GM21360 (cell line): ENCODE data around the gene FAM181A.

ENCODE experiments used
- ATAC-seq: cut with Tn5 transposase; IDR thresholded peaks from one replicate; pipeline ENCODE4 v1.9.1; 2021; ENCODE audit warnings: mild to moderate bottlenecking, moderate library complexity; ENCODE audit not compliant: unreplicated experiment

The FAM181A gene

DNA sequence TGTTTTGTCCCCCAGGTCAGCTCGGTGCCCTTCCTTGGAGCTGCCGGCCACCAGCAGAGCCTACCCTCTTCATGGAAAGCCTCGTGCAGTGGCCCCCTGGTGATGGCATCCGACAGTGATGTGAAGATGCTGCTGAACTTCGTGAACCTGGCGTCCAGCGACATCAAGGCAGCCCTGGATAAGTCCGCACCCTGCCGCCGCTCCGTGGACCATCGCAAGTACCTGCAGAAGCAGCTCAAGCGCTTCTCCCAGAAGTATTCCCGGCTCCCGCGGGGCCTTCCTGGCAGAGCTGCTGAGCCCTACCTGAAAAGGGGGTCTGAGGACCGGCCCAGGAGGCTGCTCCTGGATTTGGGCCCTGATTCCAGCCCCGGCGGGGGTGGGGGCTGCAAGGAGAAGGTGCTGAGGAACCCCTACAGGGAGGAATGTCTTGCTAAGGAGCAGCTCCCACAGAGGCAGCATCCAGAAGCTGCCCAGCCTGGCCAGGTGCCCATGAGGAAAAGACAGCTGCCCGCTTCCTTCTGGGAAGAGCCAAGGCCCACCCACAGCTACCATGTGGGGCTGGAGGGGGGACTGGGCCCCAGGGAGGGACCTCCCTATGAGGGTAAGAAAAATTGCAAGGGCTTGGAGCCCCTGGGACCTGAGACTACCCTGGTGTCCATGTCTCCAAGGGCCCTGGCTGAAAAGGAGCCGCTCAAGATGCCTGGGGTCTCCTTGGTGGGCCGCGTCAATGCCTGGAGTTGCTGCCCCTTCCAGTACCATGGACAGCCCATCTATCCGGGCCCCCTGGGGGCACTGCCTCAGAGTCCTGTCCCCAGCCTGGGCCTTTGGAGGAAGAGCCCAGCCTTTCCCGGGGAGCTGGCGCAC lies 1.3 kb downstream of the FAM181A start:
- ATAC-seq, result no peak

DNA sequence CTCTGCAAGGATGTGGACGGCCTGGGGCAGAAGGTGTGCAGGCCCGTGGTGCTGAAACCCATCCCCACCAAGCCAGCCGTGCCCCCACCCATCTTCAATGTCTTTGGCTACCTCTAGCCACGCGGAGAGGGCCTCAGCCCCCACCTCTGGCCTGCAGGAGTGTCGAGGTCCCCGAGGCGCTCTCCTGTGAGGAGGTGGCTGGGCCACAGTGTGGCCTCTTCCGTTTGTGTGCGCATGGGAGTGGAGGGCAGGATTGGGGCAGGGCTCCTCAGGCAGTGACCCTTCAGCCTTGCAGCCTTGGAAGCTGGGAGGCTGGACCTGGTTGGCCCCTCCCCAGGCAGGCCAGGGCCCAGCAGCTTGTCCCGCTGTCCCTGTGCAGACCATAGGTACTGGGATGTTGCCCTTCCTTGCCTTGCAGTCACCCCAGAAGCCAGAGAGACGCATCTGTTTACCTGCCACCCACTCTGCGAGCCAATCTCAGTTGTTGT lies 1.9 kb downstream of the FAM181A start:
- no peak for ATAC-seq

DNA sequence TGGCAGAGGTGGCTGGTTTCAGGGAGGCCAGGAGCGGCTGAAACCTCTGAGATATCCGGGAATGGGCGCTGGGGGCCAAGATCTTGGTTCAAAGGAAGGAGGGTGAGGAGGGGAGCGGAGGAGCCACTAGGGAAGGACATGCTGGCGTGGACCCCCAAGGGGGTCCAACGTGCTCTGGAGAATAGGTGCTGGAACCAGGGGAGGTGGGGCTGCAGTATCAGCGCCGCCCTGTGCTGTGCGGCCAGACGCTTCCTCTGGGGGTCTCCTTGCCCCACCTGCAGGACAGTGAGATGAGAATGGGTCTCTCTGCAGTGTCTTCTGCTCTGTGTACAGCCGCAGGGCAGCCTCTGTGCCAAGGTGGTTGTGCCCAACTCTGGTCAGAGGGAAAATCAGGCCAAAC lies 2.5 kb downstream of the FAM181A start:
- ATAC-seq, result no peak

DNA sequence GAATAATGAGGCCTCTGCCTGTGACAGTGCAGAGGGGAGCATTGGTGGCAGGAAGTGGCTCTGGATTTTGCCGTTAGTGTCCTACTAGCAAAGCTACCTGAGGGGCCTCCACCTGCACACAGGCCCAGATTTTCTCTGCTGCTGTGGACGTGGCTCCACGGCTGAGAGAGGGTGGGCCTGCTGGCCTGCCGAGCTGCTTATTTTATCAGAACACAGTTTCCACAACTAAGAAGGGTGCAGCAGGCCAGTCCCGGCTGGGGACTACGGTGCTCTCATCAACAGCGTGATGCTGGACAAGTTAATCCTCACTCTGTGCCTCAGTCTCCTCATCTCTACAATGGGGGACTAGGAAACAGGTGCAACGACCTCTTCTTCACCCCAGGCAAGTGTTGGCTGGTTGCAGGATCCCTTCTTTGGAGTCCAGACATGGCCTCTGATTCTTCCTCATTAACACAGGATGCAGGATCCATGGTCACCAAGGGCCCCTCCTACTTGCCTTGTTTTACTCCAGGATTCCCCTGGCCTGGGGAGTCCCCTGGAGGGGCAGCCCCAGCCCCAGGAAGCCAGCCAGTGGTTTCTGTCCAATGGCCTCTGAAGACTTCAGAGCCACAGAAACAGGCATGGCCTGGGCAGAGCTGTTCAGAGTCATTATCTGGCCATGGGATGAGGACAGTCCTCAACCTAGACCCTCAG lies 3.3 kb downstream of the FAM181A start:
- no peak for ATAC-seq

DNA sequence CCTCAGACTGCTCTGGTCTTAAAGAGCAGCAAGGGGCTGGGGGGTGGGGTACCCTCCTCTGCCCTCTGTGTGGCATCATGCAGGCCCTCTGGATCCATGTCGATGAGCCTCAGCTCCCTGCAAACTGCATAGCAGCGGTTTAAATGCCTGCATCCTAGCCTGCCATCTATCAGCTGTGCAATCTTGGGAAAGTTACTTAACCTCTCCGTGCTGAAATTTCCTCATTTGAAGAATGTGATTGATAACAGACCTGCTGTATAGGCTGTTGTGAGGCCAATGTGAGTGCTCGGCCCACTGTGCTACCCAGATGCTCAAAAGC lies 3.8 kb downstream of the FAM181A start:
- no peak for ATAC-seq

DNA sequence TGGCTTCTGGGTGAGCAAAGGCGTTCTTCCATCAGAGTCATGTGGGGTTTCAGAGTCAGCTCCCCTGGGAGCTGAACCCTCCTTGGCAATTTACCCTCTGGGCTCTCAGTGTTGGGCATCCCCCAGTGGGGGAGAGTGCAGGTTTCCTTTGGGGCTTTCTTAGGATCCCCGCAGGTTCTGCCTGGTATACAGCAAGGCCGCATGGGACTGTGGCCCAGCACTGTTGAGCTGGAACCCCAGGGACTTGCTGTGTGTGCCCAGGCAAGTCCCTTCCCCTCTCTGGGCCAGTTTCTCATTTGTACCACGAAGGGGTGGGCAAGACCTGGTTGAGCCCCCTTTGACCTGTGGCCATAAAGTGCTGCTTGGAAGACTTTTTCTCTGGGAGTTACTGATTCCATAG lies 5.5 kb downstream of the FAM181A start:
- ATAC-seq, result no peak

DNA sequence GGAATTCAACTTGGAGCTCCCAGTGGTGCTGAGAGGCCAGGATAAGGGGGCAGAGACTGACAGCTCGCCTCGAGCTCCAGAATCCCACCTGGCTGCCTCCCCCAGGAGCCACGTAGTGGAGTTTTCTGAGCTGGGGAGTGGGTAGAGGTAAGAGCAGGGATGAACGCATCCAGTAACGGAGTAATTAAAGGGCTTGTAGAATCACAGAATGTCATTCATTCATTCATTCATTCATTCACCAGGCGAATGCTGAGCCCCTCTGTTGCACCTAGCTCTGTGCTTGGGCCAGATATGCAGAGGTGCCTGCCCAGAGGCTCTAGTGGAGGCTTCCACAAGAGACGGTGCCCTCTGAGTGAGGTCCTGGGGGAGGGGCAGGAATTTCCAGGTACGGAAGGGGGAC lies 8.1 kb downstream of the FAM181A start:
- no peak for ATAC-seq

DNA sequence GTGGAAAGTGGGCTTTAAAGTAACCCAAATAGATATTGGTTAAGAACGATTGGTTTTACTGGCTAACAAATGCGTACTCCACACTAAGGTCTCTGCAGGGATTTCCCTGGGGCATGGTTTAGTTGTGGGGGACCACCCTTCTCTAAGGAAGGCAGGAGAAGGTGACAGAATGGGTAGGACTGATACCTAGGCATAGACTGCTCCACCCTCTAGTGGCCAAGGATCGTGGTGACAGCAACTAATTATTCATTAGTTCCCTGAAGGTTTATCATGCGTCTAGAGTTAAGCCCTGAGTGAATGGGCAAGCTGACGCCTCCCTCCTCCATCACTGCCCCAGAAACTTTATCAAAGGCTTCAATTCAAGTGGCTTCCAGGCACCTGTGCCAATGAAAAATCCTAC lies 9.1 kb downstream of the FAM181A start:
- ATAC-seq, result no peak

DNA sequence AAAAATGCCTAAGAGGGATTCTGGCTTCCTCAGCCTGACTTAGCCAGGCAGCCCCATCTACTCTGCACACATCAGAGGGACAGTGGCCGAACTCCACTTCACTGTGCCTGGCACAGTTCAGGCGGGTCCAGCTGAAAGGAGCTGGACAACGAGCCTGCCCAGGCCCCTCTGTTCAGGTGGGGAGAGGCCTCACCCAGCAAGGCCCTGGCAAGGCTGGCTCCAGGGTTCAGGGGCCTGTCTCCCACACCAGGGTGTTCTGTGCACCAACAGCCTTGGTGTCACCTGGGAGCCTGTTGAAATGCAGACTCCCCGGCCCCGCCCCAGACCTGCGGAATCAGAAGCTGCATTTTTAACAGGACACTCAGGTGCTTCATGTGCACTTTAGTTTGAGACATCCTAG lies 9.8 kb downstream of the FAM181A start:
- no peak for ATAC-seq

DNA sequence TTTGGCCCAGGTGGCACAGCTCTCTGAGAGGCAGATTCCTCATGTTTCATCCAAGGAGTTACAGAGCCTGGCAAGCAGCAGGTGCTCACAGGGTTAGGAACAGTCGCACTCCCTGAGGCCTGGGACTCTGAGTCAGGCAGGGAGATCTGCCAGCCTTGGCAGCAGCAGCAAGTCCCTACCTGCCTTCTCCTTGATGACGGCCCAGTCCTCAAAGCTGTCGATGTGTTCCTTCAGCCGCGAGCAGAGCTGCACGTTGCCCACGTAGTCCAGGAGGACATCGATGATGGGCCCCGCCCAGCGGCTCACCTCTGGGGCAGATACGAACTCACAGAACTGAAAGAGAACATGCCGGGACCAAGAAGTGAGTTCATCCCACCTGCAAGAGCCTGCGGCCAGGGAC lies 10.4 kb downstream of the FAM181A start:
- ATAC-seq, result no peak

DNA sequence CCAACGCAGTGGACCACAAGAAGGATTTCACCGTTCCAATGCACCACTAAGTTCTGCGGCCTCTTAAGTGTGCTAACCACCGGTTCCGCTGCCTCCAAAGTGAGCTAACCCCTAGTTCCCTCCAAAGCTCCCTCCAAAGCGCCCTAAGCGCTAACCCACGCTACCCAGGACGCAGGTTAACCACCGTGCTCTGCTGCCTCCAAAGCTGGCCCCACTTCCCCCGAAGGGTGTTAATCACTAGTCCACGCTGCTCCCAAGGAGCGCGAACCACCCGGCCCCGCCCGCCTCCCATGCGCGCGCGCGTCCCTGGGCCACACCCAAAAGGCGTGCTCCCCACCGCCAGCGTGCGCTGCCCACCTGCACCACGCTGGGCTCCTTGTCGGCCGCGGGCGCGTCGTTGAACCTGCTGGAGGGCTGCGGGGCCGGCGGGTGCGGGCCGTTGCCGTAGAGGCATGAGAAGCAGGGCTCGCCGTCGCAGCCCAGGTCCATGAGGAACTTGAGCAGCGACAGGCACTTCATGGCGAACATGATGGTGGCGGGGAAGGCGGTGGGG lies 11.7 kb downstream of the FAM181A start:
- ATAC-seq, result no peak

DNA sequence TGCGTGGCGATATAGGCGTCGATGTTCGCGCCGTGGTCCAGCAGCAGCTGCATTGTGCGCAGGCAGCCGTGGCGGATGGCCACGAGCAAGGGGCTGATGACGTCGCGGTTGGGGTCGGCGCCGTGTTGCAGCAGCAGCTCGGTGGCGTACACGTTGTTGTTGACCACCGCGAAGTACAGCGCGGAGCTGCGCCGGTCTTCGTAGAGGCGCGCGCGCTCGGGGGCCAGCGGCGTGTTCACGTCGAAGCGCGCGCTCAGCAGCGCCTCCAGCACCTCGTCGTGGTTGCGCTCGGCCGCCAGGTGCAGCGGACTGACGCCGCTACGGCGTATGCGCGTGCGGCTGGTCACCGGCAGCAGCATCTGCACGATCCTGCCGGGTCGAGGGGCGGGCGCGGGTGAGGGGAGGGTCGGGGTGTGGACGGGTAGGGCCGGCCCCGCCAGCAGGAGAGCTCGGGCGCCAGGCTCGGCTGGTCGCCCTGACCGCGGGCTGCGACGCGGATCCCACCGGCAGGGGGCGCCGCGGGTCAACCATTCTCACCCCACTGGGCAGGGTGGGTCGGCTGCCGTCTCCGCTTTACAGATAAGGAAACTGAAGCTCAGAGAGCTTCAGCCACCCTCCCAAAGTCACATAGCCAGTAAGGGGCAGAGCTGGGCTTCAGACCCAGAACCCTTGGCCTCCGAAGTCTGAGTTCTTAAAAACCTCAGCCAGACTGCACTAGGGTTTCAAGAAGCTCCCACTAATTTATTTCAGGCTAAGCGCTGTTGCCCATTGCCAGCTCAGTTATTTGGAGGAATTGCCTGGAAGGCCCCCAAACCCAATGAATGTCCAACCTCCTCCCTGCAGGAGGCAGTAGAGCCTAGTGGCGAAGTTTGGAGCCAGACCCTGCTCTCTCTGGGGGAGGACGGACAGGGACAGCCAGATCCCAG lies 12.4 kb downstream of the FAM181A start:
- ATAC-seq, result peak; percentile 78

DNA sequence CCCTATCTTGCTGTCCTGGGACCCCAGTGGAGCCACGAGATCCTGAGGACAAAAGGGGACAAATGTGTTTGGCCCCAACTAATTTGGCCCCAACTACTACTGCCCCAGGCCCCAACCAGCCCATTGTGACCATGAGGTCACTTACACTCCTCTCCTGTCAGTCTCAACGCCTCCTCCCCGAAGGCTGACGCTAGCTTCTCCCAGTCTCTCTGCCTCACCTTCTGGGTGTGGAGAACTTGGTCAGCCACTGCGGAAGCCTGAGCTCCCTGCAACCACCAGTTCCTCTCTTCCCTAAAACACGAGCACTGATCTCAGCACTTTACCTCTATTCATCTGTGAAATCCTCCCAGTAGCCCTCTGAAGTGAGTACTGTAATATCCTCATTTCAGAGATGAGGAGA lies 13.3 kb downstream of the FAM181A start:
- no peak for ATAC-seq

DNA sequence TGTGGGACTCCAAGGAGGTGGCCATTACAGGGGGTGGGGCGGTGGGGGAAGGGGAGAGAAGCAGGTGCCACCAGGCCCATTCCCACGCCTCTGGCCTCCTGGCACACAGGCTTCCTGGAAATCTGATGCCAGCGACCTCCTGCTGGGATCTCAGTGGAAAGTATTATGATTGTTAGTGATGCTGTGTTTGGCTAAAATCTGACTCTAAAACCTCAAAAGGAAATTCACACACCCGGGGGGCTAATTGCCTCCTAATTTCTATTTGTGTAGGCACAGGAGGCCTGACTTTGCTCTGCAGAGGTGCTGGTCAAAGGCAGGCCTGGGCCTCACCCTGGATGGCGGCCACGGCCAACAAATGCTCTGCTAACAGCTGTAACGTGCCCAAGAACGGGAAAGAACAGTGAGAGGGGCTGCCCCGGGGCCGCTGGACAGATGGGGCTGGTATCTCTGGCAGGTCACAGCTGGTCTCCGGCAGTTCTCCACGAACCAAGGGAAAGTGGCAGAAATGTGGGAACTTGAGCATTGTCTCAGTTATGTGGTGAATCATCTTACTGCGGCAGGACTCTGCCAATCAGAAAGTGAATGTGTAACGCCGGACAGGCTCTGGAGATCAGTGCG lies 14.3 kb downstream of the FAM181A start:
- ATAC-seq, result no peak

DNA sequence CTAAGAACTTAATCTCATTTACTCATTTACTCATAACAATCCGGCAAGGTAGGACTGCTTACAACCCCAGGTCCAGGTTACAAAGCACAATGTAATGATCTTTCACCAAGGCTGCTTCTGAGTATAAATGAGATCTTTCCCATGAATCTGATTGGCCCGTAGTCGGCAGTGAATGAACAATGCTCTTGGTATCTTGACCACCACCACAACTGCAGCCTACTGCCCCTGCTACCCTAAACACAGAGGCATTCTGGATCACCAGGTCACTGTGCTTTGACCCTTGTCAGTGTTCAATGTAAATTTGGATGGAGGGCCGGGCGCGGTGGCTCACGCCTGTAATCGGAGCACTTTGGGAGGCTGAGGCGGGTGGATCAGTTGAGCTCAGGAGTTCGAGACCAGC lies 15.9 kb downstream of the FAM181A start:
- ATAC-seq, result no peak

DNA sequence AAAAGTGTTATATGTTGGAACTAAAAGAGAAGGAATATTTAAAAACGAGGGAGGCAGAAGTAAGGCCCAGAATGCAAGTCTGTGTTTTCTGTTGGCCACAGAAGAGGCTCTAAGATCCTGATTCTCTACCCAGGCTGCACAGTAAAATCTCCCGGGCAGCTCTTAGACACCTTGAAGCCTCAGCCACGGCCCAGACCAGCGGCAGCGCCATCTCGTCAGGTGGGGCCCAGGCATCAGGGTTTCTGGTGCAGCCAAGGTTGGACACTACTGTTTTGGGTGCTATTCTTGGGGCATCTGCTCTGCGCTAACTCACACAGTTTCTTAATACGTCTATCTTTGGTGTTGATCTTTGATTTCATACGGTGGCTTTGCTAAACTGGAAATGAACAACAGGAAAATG lies 16.8 kb downstream of the FAM181A start:
- ATAC-seq, result no peak

DNA sequence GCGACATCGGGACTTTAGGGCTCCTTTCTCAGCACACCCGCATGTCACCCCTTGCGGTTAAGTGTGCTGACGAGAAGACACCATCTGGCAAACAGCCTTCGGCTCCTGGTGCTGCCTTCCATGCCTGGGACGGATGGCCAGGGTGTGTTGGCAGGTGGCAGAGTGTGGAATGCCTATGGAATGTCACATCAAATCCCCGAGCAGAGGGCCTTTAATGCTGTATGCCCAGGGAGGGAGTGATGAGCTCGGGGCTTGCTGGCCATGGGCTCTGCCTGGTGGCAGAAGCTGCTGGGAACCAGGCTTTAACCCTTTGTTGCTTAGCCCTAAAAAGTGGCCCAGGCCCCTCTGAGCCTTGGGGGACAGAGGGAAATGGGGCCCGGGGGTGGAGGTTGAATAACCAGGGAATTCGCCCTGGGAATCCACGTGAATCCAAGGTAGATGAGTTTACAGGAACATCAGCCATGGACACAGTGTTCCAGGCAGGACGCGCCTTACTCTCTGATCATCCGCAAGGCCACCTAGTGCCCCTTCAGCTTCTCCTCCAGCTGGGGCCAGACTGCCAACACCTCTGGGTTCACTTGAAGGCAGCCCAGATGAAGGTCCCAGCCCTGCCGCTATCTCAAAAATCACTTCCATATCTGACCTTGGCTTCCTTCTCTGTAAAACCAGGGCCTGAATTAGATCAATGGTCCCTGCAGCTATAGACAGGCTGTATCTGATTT lies 17.4 kb downstream of the FAM181A start:
- no peak for ATAC-seq

DNA sequence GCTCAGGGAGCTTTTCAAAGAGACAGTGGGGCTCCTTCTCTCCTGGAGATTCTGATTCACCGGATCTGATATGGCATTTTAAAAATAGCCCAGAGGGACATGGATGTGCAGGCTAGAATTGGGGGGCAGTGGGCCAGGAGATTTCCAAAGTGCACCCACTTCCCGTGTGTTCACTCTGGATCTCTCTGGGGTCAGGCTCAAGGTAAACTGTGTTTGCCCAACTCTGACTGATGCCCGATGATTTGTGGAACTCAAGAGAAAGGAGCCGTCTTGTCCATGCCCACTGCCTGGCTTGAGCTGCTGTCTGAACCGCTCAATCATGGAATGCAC lies 17.9 kb downstream of the FAM181A start:
- no peak for ATAC-seq

DNA sequence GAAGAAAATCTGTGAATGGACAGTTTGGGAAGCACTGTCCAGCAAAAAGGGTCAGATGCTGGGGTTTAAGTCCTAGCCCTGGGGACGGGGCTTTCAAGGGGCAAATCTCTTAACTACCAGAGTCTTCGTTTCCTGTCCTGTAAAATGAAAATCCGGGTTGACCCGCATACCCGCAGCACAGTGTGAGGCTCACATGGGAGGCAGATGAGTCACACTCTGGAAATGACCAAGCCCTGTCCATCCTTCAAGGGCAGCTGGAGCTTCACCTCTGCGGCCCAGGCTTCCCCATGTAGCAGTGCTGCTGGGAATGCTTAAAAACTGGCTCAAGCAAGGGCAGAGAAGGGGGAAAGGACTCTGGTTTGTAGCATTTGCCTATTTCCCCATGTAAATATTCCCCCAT lies 19.0 kb downstream of the FAM181A start:
- no peak for ATAC-seq

DNA sequence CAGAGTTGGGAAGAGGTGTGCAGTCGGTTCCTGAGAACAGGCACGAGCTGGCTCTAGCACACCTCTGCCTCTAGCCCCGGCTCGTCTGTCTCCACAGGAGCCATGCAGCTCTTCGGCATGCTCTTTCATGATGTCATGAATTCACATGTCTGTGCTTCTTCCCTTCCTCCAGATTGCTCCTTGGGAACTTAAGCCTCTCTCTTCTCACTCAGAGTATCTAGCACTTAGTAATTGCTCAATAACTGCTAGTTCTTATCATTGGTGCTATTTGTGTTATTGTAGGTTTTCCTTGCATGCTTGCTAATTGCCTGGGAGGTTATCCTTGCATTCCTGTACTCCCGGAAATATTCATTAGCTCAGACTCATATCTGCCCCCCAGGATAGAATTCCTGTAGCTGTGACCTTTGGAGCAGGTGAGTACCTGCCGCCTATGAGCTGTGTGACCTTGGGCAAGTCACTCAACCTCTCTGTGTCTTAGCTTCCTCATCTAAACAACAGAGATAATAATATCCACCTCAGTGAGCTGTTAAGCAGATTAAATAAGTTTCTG lies 19.5 kb downstream of the FAM181A start:
- ATAC-seq, result no peak
